ENCODE measurements around the gene LPCAT2. TPM values are rescaled to one million over a fixed set of nuclear protein-coding genes. Genes with fewer than 3 reads are reported as not detected.

Gene LPCAT2
- total RNA-seq, 4 donors from 2014 or later, result 10.0 to 21.7 (median 16.9) TPM

DNA sequence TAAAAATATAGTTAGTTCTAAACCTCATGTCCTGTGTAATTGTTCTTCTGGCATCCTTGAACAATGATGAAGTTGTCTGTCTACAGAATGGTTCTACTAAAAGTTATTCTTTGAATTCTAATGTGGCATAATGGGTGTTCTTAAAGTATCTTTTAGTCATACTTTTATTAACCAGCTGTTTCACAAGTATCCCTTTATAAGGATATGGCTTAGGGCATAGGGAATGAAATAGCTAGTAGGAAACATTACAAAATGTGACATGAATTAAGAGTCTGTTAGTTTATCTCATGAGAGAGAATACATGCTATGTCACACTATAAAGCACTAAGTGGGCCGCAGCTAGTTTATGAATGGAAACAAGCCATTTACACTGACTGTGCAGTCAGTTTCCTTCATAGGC lies 31.3 kb downstream of the LPCAT2 start:
- DNase-seq, result no peak
- H3K27ac ChIP-seq, result no peak overlapping the region
- peaks cover 0 to 19% (median 0%) of the 10 kb centered on the region in 3 donors for H3K36me3 ChIP-seq
- no peak overlapping the region for H3K4me3 ChIP-seq
- H3K4me1 ChIP-seq, result peaks cover 0 to 14% (median 0%) of the 10 kb centered on the region in 3 donors
- no peaks in the 10 kb centered on the region for H3K9me3 ChIP-seq
- TF ChIP-seq, protein P1, sequence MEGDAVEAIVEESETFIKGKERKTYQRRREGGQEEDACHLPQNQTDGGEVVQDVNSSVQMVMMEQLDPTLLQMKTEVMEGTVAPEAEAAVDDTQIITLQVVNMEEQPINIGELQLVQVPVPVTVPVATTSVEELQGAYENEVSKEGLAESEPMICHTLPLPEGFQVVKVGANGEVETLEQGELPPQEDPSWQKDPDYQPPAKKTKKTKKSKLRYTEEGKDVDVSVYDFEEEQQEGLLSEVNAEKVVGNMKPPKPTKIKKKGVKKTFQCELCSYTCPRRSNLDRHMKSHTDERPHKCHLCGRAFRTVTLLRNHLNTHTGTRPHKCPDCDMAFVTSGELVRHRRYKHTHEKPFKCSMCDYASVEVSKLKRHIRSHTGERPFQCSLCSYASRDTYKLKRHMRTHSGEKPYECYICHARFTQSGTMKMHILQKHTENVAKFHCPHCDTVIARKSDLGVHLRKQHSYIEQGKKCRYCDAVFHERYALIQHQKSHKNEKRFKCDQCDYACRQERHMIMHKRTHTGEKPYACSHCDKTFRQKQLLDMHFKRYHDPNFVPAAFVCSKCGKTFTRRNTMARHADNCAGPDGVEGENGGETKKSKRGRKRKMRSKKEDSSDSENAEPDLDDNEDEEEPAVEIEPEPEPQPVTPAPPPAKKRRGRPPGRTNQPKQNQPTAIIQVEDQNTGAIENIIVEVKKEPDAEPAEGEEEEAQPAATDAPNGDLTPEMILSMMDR (IDR thresholded peaks at IDR 0.05), result no peak
- TF ChIP-seq POLR2A (IDR thresholded peaks at IDR 0.05), result no peak
- H3K27me3 ChIP-seq, result no peaks in the 10 kb centered on the region
- intact Hi-C loops (cut with DNase I), result loop anchor here (5.0 kb wide), 1 partner anchor 73 kb away; no protein-coding TSS in a partner anchor
- WGBS, 2 donors, result 94 to 100% methylated on average over 1 of the region's 1 CpG

DNA sequence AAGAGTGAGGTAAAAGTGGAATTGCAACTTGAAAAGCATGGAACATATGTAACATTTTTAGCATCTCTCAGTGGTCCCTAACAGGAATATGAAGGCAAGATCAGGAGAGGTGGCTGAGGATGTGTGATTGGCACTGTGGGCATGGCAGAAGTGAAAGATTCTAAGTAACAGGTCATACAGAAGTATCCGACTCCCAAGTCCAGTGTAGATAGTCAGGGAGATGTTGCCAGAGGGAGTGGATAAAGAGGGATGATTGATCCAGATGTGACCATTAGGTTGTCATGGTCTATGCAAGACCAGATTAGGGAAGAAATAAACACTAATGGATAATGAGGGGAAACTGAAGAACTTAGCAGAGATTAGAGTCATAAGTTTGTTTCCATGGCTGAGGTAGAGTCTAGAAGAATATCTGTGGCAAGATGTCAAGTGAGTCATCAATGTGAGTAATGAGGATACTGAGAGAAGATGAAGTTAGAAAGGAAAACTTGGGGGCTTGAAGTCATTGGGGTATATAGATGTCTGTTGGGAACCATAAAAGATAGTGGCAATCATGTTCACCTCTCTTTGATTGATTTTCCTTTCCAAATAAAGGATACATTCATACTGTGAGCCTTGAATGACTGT lies 33.7 kb downstream of the LPCAT2 start:
- Histone ChIP-seq H3K9me3 (no peaks in the 10 kb centered on the region), H3K36me3 (peaks cover 0 to 16% (median 0%) of the 10 kb centered on the region in 3 donors), H3K4me3 (no peak overlapping the region), H3K27me3 (no peaks in the 10 kb centered on the region), H3K27ac (no peak overlapping the region), H3K4me1 (peaks cover 0 to 10% (median 0%) of the 10 kb centered on the region in 3 donors)
- WGBS, 2 donors, result 84 to 86% methylated on average over 1 of the region's 1 CpG
- intact Hi-C loops (cut with DNase I), result loop anchor here (5.0 kb wide), 1 partner anchor 75 kb away; no protein-coding TSS in a partner anchor
- no peak for DNase-seq
- TF ChIP-seq POLR2A (IDR thresholded peaks at IDR 0.05), result no peak
- TF ChIP-seq, protein P1 (IDR thresholded peaks at IDR 0.05), result no peak

DNA sequence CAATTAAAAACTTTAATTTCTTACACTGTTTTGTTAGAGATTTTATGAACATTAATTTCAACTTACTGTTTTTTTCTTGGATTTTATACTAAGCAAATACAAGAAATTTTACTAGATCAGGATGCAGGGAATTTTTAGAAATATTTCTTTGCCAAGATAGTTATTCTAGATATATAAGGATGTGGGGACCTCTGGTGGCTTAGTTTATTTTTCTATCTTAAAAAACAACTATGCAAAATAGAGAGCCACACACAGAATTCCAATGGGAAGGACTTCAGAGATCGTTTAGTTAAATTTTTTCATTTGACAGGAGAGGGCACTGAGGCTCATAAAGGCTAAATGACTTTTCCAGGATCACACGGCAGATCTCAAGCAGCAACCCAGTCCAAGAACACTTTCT lies 34.6 kb downstream of the LPCAT2 start:
- Histone ChIP-seq H3K4me3 (no peak overlapping the region), H3K27me3 (no peaks in the 10 kb centered on the region), H3K27ac (no peak overlapping the region), H3K4me1 (peaks cover 0 to 10% (median 0%) of the 10 kb centered on the region in 3 donors), H3K9me3 (no peaks in the 10 kb centered on the region), H3K36me3 (peaks cover 0 to 10% (median 0%) of the 10 kb centered on the region in 3 donors)
- WGBS, 2 donors, result 8 to 24% methylated on average over 2 of the region's 2 CpGs
- no peak for DNase-seq
- intact Hi-C loops (cut with DNase I), result loop anchor here (5.0 kb wide), 1 partner anchor 76 kb away; no protein-coding TSS in a partner anchor
- TF ChIP-seq, protein P1 (IDR thresholded peaks at IDR 0.05), result peak in 5 of 6 experiments; percentile 8 to 45 (median 18)
- TF ChIP-seq POLR2A (IDR thresholded peaks at IDR 0.05), result no peak

DNA sequence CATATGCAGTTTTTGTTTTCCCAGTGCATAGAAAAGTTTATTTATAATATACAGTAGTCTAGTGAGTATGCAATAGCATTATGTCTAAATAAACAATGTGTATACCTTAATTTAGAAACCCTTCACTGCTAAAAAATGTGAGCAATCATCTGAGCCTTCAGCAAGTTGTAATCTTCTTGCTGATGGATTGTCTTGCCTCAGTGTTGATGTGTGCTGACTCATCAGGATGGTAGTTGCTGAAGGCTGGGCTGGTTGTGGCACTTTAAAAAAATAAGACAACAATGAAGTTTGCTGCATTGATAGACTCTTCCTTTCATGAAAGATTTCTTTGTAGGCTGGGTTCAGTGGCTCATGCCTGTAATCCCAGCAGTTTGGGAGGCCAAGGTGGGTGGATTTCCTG lies 43.7 kb downstream of the LPCAT2 start:
- no peak overlapping the region for H3K27ac ChIP-seq
- H3K36me3 ChIP-seq, result peaks cover 0 to 10% (median 0%) of the 10 kb centered on the region in 3 donors
- no peak for DNase-seq
- H3K27me3 ChIP-seq, result no peaks in the 10 kb centered on the region
- no peak overlapping the region for H3K4me3 ChIP-seq
- H3K9me3 ChIP-seq, result no peaks in the 10 kb centered on the region
- intact Hi-C loops (cut with DNase I), result no loop called here
- TF ChIP-seq POLR2A (IDR thresholded peaks at IDR 0.05), result no peak
- TF ChIP-seq, protein P1 (IDR thresholded peaks at IDR 0.05), result no peak
- H3K4me1 ChIP-seq, result peaks cover 0 to 29% (median 3%) of the 10 kb centered on the region in 3 donors

DNA sequence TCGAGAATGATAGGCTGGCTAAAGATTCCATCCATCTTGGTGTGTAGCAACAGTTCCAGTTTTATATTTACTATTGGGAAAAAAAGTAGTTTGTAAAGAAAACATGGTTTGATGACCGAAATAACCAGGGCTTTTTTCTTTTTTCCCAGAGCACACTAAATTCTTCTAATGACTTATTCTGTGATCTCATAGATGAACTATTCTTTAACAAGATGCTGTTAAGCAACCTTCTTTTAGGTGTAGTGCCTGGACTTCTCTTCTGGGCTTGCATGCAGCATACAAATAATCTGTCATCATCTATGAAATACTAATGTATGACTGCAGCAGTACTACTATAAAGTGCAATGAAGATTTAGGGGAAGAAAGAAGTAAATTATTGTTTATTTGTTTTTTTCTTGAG lies 46.6 kb downstream of the LPCAT2 start:
- H3K36me3 ChIP-seq, result peaks cover 0 to 10% (median 0%) of the 10 kb centered on the region in 3 donors
- TF ChIP-seq POLR2A (IDR thresholded peaks at IDR 0.05), result no peak
- TF ChIP-seq, protein P1 (IDR thresholded peaks at IDR 0.05), result no peak
- intact Hi-C loops (cut with DNase I), result no loop called here

More for the DNA sequence above, 46.6 kb downstream of the LPCAT2 start:
- WGBS, 2 donors, result 51 to 72% methylated on average over 2 of the region's 2 CpGs
- H3K4me1 ChIP-seq, result peaks cover 14 to 58% (median 24%) of the 10 kb centered on the region in 3 donors
- H3K4me3 ChIP-seq, result no peak overlapping the region
- no peaks in the 10 kb centered on the region for H3K27me3 ChIP-seq
- no peak for DNase-seq
- no peaks in the 10 kb centered on the region for H3K9me3 ChIP-seq
- no peak overlapping the region for H3K27ac ChIP-seq

All from esophagus squamous epithelium (tissue), 5 donors.